Adrenal gland (tissue), 12 donors: ENCODE measurements around the gene SERP2. TPM values are rescaled to one million over a fixed set of nuclear protein-coding genes. Genes with fewer than 3 reads are reported as not detected.

Experiments
- DNase-seq, 7 donors: peaks; one replicate each; pipeline ENCODE4 v3.0.0-alpha.2; 2019 to 2020
- H3K27ac ChIP-seq, 5 donors: fragments of 200-600 bp; sonication (generic) in 4 of 5; 1 replicate in 3 of 5; 2 replicates in 2 of 5; pipeline versions ENCODE4 v1.5.1 to v1.8.0; 2016 to 2020; ENCODE audit warnings: mild to moderate bottlenecking in 1 of 5
- H3K27me3 ChIP-seq: fragments of 200-600 bp; 2 replicates; pipeline ENCODE4 v1.8.0; 2021
- H3K36me3 ChIP-seq, 2 donors: fragments of 200-600 bp; replicated peaks in 1 of 2; 1 replicate in 1 of 2; 2 replicates in 1 of 2; pipeline versions ENCODE4 v1.5.1 to v1.8.0; 2018 to 2022
- H3K4me1 ChIP-seq, 2 donors: fragments of 200-600 bp; replicated peaks in 1 of 2; 1 replicate in 1 of 2; 2 replicates in 1 of 2; pipeline versions ENCODE4 v1.5.1 to v1.8.0; 2018 to 2021
- H3K4me3 ChIP-seq, 4 donors: fragments of 200-600 bp; sonication (generic) in 3 of 4; one replicate each; pipeline ENCODE4 v1.5.1; 2016 to 2018
- H3K9me3 ChIP-seq, 3 donors: fragments of 200-600 bp; sonication (generic) in 1 of 3; replicated peaks in 1 of 3; 1 replicate in 2 of 3; 2 replicates in 1 of 3; pipeline versions ENCODE4 v1.5.1 to v1.8.0; 2016 to 2021
- POLR2A ChIP-seq, 2 donors: fragments of 450-650 bp; IDR thresholded peaks; one replicate each; pipeline ENCODE4 v1.6.1; 2017; ENCODE audit warnings: antibody characterized with exemption in 2 of 2, mild to moderate bottlenecking in 2 of 2, moderate library complexity in 1 of 2
- WGBS, 4 donors: extraction: QIAGEN DNeasy Blood & Tissue Kit in 2 of 4; methylation state at CpG; one replicate each; pipeline versions ENCODE4 v1.1.5 to v1.1.7; 2013 to 2017; 5-methylcytosine and 5-hydroxymethylcytosine counted together
- intact Hi-C, 2 donors: fragments of 100-400 bp; cut with DNase I; formaldehyde crosslinking; loops; one replicate each; pipeline versions ENCODE4 v1.14.1 to v1.15.0; 2022 to 2023
- polyA plus RNA-seq, 3 donors: library from polyadenylated mRNA; stranded (reverse); fragments of 200-250 nt in 2 of 3; fragments of 350-450 nt in 1 of 3; fragmentation: Illumina TruSeq in 1 of 3; extraction: RNeasy Lipid Tissue Mini Kit (QIAGEN cat#74804) in 1 of 3; gene quantifications; one replicate each; pipeline ENCODE4 v1.2.3, GENCODE V29; 2013 to 2014
- total RNA-seq, 9 donors: library from RNA; depleted of rRNA in 4 of 9; stranded (reverse); fragments of >200 nt in 4 of 9; fragments of 120-200 nt in 1 of 9; fragmentation: NEBNext Ultra II Directional in 1 of 9; extraction: Animal tissue kit (Norgen Biotek cat#: 25700) in 1 of 9; gene quantifications; one replicate each; pipeline versions ENCODE4 v1.1.0 to v1.2.4, GENCODE V29; 2013 to 2023
- TF ChIP-seq, protein P1 (sequence below), 6 experiments: fragments of 450-650 bp in 4 of 6; fragments of 200-600 bp in 2 of 6; sonication (generic) in 1 of 6; IDR thresholded peaks; 1 replicate in 5 of 6; 2 replicates in 1 of 6; pipeline versions ENCODE4 v1.5.1 to v1.8.0; 2016 to 2021; ENCODE audit warnings: antibody characterized with exemption in 6 of 6, mild to moderate bottlenecking in 2 of 6, moderate library complexity in 1 of 6
- donor health status: healthy with polysubstance abuse.
- donor health status: Bipolar disorder and iron deficiency.
- donor health status: DM: yes; HTN: yes; CAD: no.
- donor health status: DM: no; HTN: no; CAD: no.
- donor health status: DM: no; HTN: no; CAD: no.
- donor health status: DM: yes; HTN: yes; CAD: no.

The SERP2 gene
- total and polyA plus RNA-seq, 12 donors: 2.6 to 11.3 (median 4.5) TPM

GRCh38 chr13:44404261-44405132, 30.9 kb downstream of the SERP2 start:
- Histone ChIP-seq H3K4me3 (no peak overlapping the region), H3K9me3 (no peaks in the 10 kb centered on the region), H3K4me1 (no peaks in the 10 kb centered on the region), H3K27ac (no peak overlapping the region), H3K27me3 (peaks cover 3% of the 10 kb centered on the region), H3K36me3 (no peaks in the 10 kb centered on the region)
- no peak for TF ChIP-seq POLR2A (IDR thresholded peaks at IDR 0.05)
- intact Hi-C loops: no loop called here
- WGBS, 4 donors: 77 to 86% (median 82%) methylated on average over 11 to 15 of the region's 15 CpGs
- DNase-seq: no peak

DNA sequence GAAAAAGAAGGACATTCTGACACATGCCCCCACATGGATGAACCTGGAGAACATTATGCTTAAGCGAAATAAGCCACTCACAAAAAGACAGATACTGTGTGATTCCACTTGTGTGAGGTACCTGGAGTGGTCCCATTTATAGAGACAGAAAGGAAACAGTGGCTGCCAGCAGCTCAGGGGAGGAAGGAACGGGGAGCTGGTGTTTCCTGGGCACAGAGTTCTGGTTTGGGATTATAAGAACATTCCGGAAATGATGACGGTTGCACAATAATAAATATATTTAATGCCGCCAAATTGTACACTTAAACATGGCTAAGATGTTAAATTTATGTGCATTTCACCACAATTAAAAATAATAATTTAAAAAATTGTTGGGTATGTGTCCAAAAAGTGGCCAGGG, 33.0 kb downstream of the SERP2 start:
- Histone ChIP-seq H3K4me1 (no peaks in the 10 kb centered on the region), H3K27me3 (peaks cover 3% of the 10 kb centered on the region), H3K27ac (no peak overlapping the region), H3K4me3 (no peak overlapping the region), H3K9me3 (no peaks in the 10 kb centered on the region), H3K36me3 (no peaks in the 10 kb centered on the region)
- 66 to 76% (median 70%) methylated on average over 5 of the region's 5 CpGs for WGBS, 4 donors
- DNase-seq: no peak
- TF ChIP-seq, protein P1, sequence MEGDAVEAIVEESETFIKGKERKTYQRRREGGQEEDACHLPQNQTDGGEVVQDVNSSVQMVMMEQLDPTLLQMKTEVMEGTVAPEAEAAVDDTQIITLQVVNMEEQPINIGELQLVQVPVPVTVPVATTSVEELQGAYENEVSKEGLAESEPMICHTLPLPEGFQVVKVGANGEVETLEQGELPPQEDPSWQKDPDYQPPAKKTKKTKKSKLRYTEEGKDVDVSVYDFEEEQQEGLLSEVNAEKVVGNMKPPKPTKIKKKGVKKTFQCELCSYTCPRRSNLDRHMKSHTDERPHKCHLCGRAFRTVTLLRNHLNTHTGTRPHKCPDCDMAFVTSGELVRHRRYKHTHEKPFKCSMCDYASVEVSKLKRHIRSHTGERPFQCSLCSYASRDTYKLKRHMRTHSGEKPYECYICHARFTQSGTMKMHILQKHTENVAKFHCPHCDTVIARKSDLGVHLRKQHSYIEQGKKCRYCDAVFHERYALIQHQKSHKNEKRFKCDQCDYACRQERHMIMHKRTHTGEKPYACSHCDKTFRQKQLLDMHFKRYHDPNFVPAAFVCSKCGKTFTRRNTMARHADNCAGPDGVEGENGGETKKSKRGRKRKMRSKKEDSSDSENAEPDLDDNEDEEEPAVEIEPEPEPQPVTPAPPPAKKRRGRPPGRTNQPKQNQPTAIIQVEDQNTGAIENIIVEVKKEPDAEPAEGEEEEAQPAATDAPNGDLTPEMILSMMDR (IDR thresholded peaks at IDR 0.05): no peak
- TF ChIP-seq POLR2A (IDR thresholded peaks at IDR 0.05): no peak
- intact Hi-C loops: no loop called here

GRCh38 chr13:44407379-44407778, 33.8 kb downstream of the SERP2 start:
- H3K4me3 ChIP-seq: no peak overlapping the region
- 77 to 96% (median 86%) methylated on average over 3 of the region's 3 CpGs for WGBS, 4 donors
- TF ChIP-seq, protein P1 (IDR thresholded peaks at IDR 0.05): no peak
- TF ChIP-seq POLR2A (IDR thresholded peaks at IDR 0.05): no peak
- H3K4me1 ChIP-seq: no peaks in the 10 kb centered on the region
- no peak for DNase-seq
- no peak overlapping the region for H3K27ac ChIP-seq
- H3K27me3 ChIP-seq: peaks cover 3% of the 10 kb centered on the region
- no peaks in the 10 kb centered on the region for H3K9me3 ChIP-seq
- no peaks in the 10 kb centered on the region for H3K36me3 ChIP-seq
- intact Hi-C loops: no loop called here

- no peak overlapping the region for H3K27ac ChIP-seq
- no peaks in the 10 kb centered on the region for H3K4me1 ChIP-seq
- H3K36me3 ChIP-seq: no peaks in the 10 kb centered on the region
- intact Hi-C loops: no loop called here
- H3K4me3 ChIP-seq: no peak overlapping the region
- H3K27me3 ChIP-seq: peaks cover 3% of the 10 kb centered on the region
- no peak for DNase-seq
- H3K9me3 ChIP-seq: no peaks in the 10 kb centered on the region
- 87 to 99% (median 97%) methylated on average over 7 of the region's 7 CpGs for WGBS, 4 donors
- TF ChIP-seq, protein P1 (IDR thresholded peaks at IDR 0.05): no peak
- TF ChIP-seq POLR2A (IDR thresholded peaks at IDR 0.05): no peak
These were observed 34.3 kb downstream of the SERP2 start for GRCh38 chr13:44407891-44408290.

GRCh38 chr13:44409595-44409994, 36.0 kb downstream of the SERP2 start:
- Histone ChIP-seq H3K9me3 (no peaks in the 10 kb centered on the region), H3K27me3 (no peaks in the 10 kb centered on the region), H3K27ac (no peak overlapping the region), H3K36me3 (no peaks in the 10 kb centered on the region), H3K4me1 (no peaks in the 10 kb centered on the region), H3K4me3 (no peak overlapping the region)
- 76 to 79% (median 78%) methylated on average over 4 of the region's 4 CpGs for WGBS, 4 donors
- no peak for DNase-seq
- intact Hi-C loops: no loop called here
- TF ChIP-seq, protein P1 (IDR thresholded peaks at IDR 0.05): no peak
- TF ChIP-seq POLR2A (IDR thresholded peaks at IDR 0.05): no peak
